ENCODE data around the gene LSMEM2. TPM values are rescaled to one million over a fixed set of nuclear protein-coding genes. Genes with fewer than 3 reads are reported as not detected.

LSMEM2 gene
- total RNA-seq, 4 donors from 2014 or later = 0.41 to 0.98 (median 0.49) TPM; not detected in 1

- Histone ChIP-seq H3K27me3 (no peaks in the 10 kb centered on the region), H3K27ac (peak overlapping the region; percentile 97 to 99 (median 98)), H3K36me3 (peaks cover 0 to 38% of the 10 kb centered on the region in 2 donors), H3K4me1 (peaks cover 20 to 23% of the 10 kb centered on the region in 2 donors), H3K4me3 (no peak overlapping the region), H3K9me3 (no peaks in the 10 kb centered on the region)
- intact Hi-C loops (cut with DNase I; ENCODE audit: low total_unique reads) = no loop called here
- in situ Hi-C loops (cut with MboI; ENCODE audit: low sequenced_read_pairs in 4 of 4) = loop anchor here in 1 of 4 donors (25.0 kb wide), 1 partner anchor 353 kb away; the partner anchor contains the start of genes MON1A and RBM6
- no peak for TF ChIP-seq POLR2A (IDR thresholded peaks at IDR 0.05)
- no peak for DNase-seq
- ATAC-seq = no peak
These were observed 11.3 kb downstream of the LSMEM2 start for GRCh38 chr3:50290161-50290641.

GRCh38 chr3:50292159-50293078 lies 13.5 kb downstream of the LSMEM2 start, which contains the start of gene IFRD2:
Gene IFRD2 (minus strand): TSS chr3:50292429. CDS start chr3:50292274, 155 bp downstream.
- in situ Hi-C loops (cut with MboI; ENCODE audit: low sequenced_read_pairs in 4 of 4) = loop anchor here in 1 of 4 donors (25.0 kb wide), 1 partner anchor 355 kb away; the partner anchor contains the start of genes MON1A and RBM6
- Histone ChIP-seq H3K9me3 (no peaks in the 10 kb centered on the region), H3K36me3 (peaks cover 0 to 38% of the 10 kb centered on the region in 2 donors), H3K4me3 (peak within 1 kb of the TSS; percentile 81 to 96 (median 94)), H3K4me1 (peaks cover 20 to 23% of the 10 kb centered on the region in 2 donors), H3K27ac (peak within 1 kb of the TSS; percentile 97 to 99 (median 98)), H3K27me3 (no peaks in the 10 kb centered on the region)
- intact Hi-C loops (cut with DNase I; ENCODE audit: low total_unique reads) = no loop called here
- DNase-seq (peak; percentile 97 to 98), ATAC-seq (peak; percentile 87)
- TF ChIP-seq, protein P1, sequence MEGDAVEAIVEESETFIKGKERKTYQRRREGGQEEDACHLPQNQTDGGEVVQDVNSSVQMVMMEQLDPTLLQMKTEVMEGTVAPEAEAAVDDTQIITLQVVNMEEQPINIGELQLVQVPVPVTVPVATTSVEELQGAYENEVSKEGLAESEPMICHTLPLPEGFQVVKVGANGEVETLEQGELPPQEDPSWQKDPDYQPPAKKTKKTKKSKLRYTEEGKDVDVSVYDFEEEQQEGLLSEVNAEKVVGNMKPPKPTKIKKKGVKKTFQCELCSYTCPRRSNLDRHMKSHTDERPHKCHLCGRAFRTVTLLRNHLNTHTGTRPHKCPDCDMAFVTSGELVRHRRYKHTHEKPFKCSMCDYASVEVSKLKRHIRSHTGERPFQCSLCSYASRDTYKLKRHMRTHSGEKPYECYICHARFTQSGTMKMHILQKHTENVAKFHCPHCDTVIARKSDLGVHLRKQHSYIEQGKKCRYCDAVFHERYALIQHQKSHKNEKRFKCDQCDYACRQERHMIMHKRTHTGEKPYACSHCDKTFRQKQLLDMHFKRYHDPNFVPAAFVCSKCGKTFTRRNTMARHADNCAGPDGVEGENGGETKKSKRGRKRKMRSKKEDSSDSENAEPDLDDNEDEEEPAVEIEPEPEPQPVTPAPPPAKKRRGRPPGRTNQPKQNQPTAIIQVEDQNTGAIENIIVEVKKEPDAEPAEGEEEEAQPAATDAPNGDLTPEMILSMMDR (IDR thresholded peaks at IDR 0.05 in 4 of 5, conservative IDR thresholded peaks at IDR 0.05 in 1 of 5) = no peak
- TF ChIP-seq POLR2A (IDR thresholded peaks at IDR 0.05) = peak; percentile 82 to 87

DNA sequence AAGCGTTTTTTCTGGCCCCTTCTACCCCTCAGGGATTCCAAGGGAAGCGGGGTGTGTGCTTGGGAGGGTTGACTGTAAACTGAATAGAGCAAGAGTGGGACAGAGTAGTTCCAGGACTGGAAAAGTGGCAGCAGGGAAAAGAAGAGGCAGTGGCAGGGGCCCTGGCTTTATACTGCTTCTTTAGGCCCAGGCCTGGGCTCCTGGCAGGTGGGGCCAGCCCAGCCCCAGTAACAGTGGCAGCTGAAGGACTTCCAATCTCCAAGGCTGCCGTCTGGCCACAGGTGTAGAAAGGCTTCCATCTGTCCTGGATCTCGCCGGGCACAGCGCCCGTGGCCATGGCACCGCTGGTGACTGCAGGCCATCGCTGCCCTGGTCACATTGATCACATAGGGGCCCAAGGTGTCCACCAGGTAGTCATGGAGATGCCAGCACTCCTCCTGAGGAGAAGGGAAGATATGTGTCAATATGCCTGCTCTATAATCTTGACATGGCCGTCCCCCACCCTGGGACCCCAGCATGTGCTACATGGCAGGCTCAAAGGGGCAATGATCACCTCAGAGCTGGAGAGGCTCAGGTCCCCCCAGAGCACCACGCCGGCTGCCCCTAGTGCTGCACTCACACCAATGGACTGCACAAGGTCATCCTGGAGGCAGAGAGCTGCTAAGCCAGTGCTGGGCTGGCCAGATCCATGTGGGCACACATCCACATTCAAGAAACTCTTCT lies 14.4 kb downstream of the LSMEM2 start:
- DNase-seq = peak in 1 of 2 donors; percentile 49

GRCh38 chr3:50294089-50294488 lies 15.2 kb downstream of the LSMEM2 start:
- Histone ChIP-seq H3K4me3 (no peak overlapping the region), H3K36me3 (peaks cover 0 to 22% of the 10 kb centered on the region in 2 donors), H3K27me3 (no peaks in the 10 kb centered on the region), H3K4me1 (peaks cover 28 to 35% of the 10 kb centered on the region in 2 donors), H3K9me3 (no peaks in the 10 kb centered on the region), H3K27ac (peak overlapping the region in 3 of 4 donors; percentile 97 to 98 (median 97))
- no peak for ATAC-seq
- TF ChIP-seq, protein P1 (IDR thresholded peaks at IDR 0.05 in 4 of 5, conservative IDR thresholded peaks at IDR 0.05 in 1 of 5) = no peak
- no peak for TF ChIP-seq POLR2A (IDR thresholded peaks at IDR 0.05)
- in situ Hi-C loops (cut with MboI; ENCODE audit: low sequenced_read_pairs in 4 of 4) = loop anchor here in 1 of 4 donors (25.0 kb wide), 1 partner anchor 357 kb away; the partner anchor contains the start of genes MON1A and RBM6
- DNase-seq = no peak
- intact Hi-C loops (cut with DNase I; ENCODE audit: low total_unique reads) = no loop called here

More for the DNA sequence above, 14.4 kb downstream of the LSMEM2 start:
- peak overlapping the region; percentile 60 to 96 (median 94) for H3K4me3 ChIP-seq
- no peaks in the 10 kb centered on the region for H3K27me3 ChIP-seq
- peaks cover 0 to 30% of the 10 kb centered on the region in 2 donors for H3K36me3 ChIP-seq
- no peak for TF ChIP-seq POLR2A (IDR thresholded peaks at IDR 0.05)
- TF ChIP-seq, protein P1 (IDR thresholded peaks at IDR 0.05 in 4 of 5, conservative IDR thresholded peaks at IDR 0.05 in 1 of 5) = no peak
- ATAC-seq = peak in 1 of 2 donors; percentile 1
- intact Hi-C loops (cut with DNase I; ENCODE audit: low total_unique reads) (no loop called here), in situ Hi-C loops (cut with MboI; ENCODE audit: low sequenced_read_pairs in 4 of 4) (loop anchor here in 1 of 4 donors (25.0 kb wide), 1 partner anchor 356 kb away; the partner anchor contains the start of genes MON1A and RBM6)
- no peaks in the 10 kb centered on the region for H3K9me3 ChIP-seq
- H3K27ac ChIP-seq = peak overlapping the region; percentile 97 to 99 (median 98)
- peaks cover 22 to 28% of the 10 kb centered on the region in 2 donors for H3K4me1 ChIP-seq

Data from gastrocnemius medialis (tissue), 4 donors.